ENCODE results near the gene RFTN1. TPM values are rescaled to one million over a fixed set of nuclear protein-coding genes. Genes with fewer than 3 reads are reported as not detected.

Gene RFTN1
- total and polyA plus RNA-seq, 10 of the 15 experiments (the other 5 are each of a cell fraction or from before 2014, with no cell fraction given), result 20.6 to 213 (median 147) TPM

DNA sequence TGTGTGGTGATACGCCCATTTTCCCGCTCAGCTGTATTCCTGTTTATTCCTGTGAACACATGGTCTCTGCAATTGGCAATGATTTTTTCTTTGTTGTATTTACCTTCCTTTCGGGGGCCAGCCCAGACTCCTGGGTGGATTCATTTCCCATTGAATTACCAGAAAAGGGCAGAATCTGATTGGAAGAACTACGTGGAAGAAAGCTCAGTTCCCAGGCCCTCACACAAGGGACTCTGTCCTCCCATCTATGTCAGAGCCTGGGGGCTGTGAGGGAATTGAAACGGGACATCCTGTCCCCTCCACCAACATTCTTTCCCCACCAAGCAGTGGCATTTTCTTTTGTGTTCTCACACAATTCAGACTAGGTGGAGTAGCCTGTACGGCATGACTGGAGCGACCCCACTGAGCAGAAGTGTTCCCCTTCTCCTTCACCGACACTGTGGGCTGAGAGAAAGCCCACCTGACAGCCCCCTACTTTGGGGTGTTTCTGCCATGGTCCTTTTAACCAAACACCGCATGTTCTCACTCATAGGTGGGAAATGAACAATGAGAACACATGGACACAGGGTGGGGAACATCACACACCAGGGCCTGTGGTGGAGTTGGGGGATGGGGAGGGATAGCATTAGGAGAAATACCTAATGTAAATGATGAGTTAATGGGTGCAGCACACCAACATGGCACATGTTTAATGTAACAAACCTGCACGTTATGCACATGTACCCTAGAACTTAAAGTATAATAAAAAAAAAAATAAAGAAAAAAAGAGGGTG, 32.1 kb upstream of the RFTN1 start:
- peaks cover 9% of the 10 kb centered on the region for H3K4me1 ChIP-seq (ENCODE audit: control insufficient read depth, insufficient read depth, low read length)
- H3K4me3 ChIP-seq, result no peak overlapping the region
- ATAC-seq (no peak), DNase-seq (ENCODE audit: low read depth, low spot score) (no peak), FAIRE-seq (no peak)
- ChIA-PET RAD21 (ENCODE audit: unreplicated experiment) (interaction anchor here (1.0 to 1.3 kb wide), 2 partner anchors 24 to 255 kb away, joined by 4 to 6 read pairs; no protein-coding TSS in a partner anchor), SMC1A (ENCODE audit: uncharacterized antibody, unreplicated experiment) (interaction anchor here (1.5 to 6.0 kb wide), 5 partner anchors 18 to 281 kb away, joined by 6 to 36 read pairs (median 8); partner anchors contain the start of genes DPH3 and OXNAD1), POLR2A (interaction anchor here (1.8 to 2.2 kb wide), 2 partner anchors 29 kb away, joined by 6 to 7 read pairs; no protein-coding TSS in a partner anchor), CTCF (interaction anchor here (1.0 to 1.8 kb wide), 4 partner anchors 9 to 255 kb away, joined by 3 to 7 read pairs (median 4); no protein-coding TSS in a partner anchor)
- no peak overlapping the region for H2AFZ ChIP-seq (ENCODE audit: control insufficient read depth, low read depth, low read length)
- no peaks in the 10 kb centered on the region; the same call in 1 of the 2 replicates for H3K79me2 ChIP-seq (ENCODE audit: control insufficient read depth, insufficient read depth, low read length)
- TF ChIP-seq HCFC1 (IDR thresholded peaks at IDR 0.05; ENCODE audit: low read length) (no peak), EED (IDR thresholded peaks at IDR 0.05; ENCODE audit: low read depth) (no peak), NFYA (IDR thresholded peaks at IDR 0.05; ENCODE audit: borderline replicate concordance, low read depth, low read length) (no peak), ZNF384 (IDR thresholded peaks at IDR 0.05; ENCODE audit: borderline replicate concordance, low read depth, low read length) (no peak), SPI1 (IDR thresholded peaks at IDR 0.05; ENCODE audit: borderline replicate concordance, insufficient read depth, low read depth, low read length) (no peak), STAT3 (IDR thresholded peaks at IDR 0.05; ENCODE audit: low read depth, low read length) (no peak), FOS (IDR thresholded peaks at IDR 0.05; ENCODE audit: borderline replicate concordance, extremely low read depth, insufficient read length) (no peak), DPF2 (IDR thresholded peaks at IDR 0.05) (no peak), NBN (IDR thresholded peaks at IDR 0.05) (no peak), EGR1 (IDR thresholded peaks at IDR 0.05; ENCODE audit: borderline replicate concordance in 1 of 2, low read depth in 2 of 2, low read length in 2 of 2) (no peak), RAD51 (IDR thresholded peaks at IDR 0.05) (no peak), IRF4 (IDR thresholded peaks at IDR 0.05; ENCODE audit: low read depth, low read length) (no peak)
- TF ChIP-seq, protein P1, sequence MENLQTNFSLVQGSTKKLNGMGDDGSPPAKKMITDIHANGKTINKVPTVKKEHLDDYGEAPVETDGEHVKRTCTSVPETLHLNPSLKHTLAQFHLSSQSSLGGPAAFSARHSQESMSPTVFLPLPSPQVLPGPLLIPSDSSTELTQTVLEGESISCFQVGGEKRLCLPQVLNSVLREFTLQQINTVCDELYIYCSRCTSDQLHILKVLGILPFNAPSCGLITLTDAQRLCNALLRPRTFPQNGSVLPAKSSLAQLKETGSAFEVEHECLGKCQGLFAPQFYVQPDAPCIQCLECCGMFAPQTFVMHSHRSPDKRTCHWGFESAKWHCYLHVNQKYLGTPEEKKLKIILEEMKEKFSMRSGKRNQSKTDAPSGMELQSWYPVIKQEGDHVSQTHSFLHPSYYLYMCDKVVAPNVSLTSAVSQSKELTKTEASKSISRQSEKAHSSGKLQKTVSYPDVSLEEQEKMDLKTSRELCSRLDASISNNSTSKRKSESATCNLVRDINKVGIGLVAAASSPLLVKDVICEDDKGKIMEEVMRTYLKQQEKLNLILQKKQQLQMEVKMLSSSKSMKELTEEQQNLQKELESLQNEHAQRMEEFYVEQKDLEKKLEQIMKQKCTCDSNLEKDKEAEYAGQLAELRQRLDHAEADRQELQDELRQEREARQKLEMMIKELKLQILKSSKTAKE (IDR thresholded peaks at IDR 0.05; ENCODE audit: low read depth, poor library complexity, severe bottlenecking), result no peak
- TF ChIP-seq, protein P2, sequence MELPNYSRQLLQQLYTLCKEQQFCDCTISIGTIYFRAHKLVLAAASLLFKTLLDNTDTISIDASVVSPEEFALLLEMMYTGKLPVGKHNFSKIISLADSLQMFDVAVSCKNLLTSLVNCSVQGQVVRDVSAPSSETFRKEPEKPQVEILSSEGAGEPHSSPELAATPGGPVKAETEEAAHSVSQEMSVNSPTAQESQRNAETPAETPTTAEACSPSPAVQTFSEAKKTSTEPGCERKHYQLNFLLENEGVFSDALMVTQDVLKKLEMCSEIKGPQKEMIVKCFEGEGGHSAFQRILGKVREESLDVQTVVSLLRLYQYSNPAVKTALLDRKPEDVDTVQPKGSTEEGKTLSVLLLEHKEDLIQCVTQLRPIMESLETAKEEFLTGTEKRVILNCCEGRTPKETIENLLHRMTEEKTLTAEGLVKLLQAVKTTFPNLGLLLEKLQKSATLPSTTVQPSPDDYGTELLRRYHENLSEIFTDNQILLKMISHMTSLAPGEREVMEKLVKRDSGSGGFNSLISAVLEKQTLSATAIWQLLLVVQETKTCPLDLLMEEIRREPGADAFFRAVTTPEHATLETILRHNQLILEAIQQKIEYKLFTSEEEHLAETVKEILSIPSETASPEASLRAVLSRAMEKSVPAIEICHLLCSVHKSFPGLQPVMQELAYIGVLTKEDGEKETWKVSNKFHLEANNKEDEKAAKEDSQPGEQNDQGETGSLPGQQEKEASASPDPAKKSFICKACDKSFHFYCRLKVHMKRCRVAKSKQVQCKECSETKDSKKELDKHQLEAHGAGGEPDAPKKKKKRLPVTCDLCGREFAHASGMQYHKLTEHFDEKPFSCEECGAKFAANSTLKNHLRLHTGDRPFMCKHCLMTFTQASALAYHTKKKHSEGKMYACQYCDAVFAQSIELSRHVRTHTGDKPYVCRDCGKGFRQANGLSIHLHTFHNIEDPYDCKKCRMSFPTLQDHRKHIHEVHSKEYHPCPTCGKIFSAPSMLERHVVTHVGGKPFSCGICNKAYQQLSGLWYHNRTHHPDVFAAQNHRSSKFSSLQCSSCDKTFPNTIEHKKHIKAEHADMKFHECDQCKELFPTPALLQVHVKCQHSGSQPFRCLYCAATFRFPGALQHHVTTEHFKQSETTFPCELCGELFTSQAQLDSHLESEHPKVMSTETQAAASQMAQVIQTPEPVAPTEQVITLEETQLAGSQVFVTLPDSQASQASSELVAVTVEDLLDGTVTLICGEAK (IDR thresholded peaks at IDR 0.05; ENCODE audit: borderline replicate concordance), result no peak
- in situ Hi-C loops (cut with MboI) (no loop called here), intact Hi-C loops (cut with micrococcal nuclease; ENCODE audit: unreplicated experiment) (no loop called here)
- H3K9me3 ChIP-seq (replicated peaks; ENCODE audit: control insufficient read depth, insufficient read depth, low read length), result peaks cover 3% of the 10 kb centered on the region; the same call in 2 of the 3 replicates
- no peak overlapping the region for H3K4me2 ChIP-seq (ENCODE audit: control insufficient read depth, insufficient read depth)
- no peak overlapping the region for H3K9ac ChIP-seq (ENCODE audit: control insufficient read depth, insufficient read depth, low read length)
- H3K27me3 ChIP-seq (replicated peaks in 1 of 2; ENCODE audit: control insufficient read depth in 2 of 2, insufficient read depth in 2 of 2, low read length in 1 of 2), result no peaks in the 10 kb centered on the region
- no peak overlapping the region for H3K27ac ChIP-seq (ENCODE audit: control insufficient read depth, insufficient read depth)
- 71% methylated on average over 10 of the region's 10 CpGs for WGBS (ENCODE audit: insufficient coverage, insufficient replicate concordance, low lambda C conversion rate, missing lambda C conversion rate)
- H4K20me1 ChIP-seq (ENCODE audit: control insufficient read depth, insufficient read depth), result no peaks in the 10 kb centered on the region
- no TSS peak for BruUV-seq (replicated peaks)
- H3K36me3 ChIP-seq (ENCODE audit: control insufficient read depth in 2 of 2, insufficient read depth in 2 of 2, low read length in 1 of 2), result no peaks in the 10 kb centered on the region
